Measurements from ENCODE around the gene LMAN1L. TPM values are rescaled to one million over a fixed set of nuclear protein-coding genes. Genes with fewer than 3 reads are reported as not detected.

The LMAN1L gene
- total and polyA plus RNA-seq, 2 of the 4 experiments (the other 2 are of a cell fraction) = not detected

GRCh38 chr15:74801311-74801997 lies 11.2 kb upstream of the LMAN1L start:
- H4K8ac ChIP-seq (ENCODE audit: low read depth in 2 of 2, low read length in 2 of 2) = no peak overlapping the region
- no peak for ATAC-seq (ENCODE audit: low read depth)
- no peak overlapping the region for H3K27ac ChIP-seq (ENCODE audit: insufficient read depth, low read length)
- CTCF ChIA-PET = interaction anchor here (1.0 kb wide), 1 partner anchor 30 kb away, joined by 3 read pairs; no protein-coding TSS in a partner anchor
- H3K79me1 ChIP-seq (ENCODE audit: low read depth in 1 of 2, low read length in 2 of 2) = peaks cover 3 to 44% of the 10 kb centered on the region in 2 experiments
- H3K27me3 ChIP-seq (ENCODE audit: control insufficient read depth, insufficient read depth, low read length) = no peaks in the 10 kb centered on the region
- no peak overlapping the region for H2BK20ac ChIP-seq (ENCODE audit: low read depth, low read length)
- H3K18ac ChIP-seq (ENCODE audit: low read depth, low read length) = no peak overlapping the region
- DNase-seq = no peak
- H3K14ac ChIP-seq (replicated peaks; ENCODE audit: low read depth, low read length) = no peak overlapping the region
- no peak overlapping the region for H3K56ac ChIP-seq (ENCODE audit: extremely low read depth, insufficient read depth, low read length)
- dilution Hi-C loops (cut with HindIII; ENCODE audit: low sequenced_read_pairs, unreplicated experiment) = no loop called here
- H2AK5ac ChIP-seq (ENCODE audit: low read depth, low read length) = no peak overlapping the region
- no peak overlapping the region for H2BK15ac ChIP-seq (ENCODE audit: low read depth, low read length)
- H3K9me3 ChIP-seq (ENCODE audit: control insufficient read depth, insufficient read depth, low read length) = no peaks in the 10 kb centered on the region
- H4K5ac ChIP-seq (ENCODE audit: low read depth, low read length) = no peak overlapping the region
- no peak overlapping the region for H3K23ac ChIP-seq (ENCODE audit: low read depth, low read length)
- no peak overlapping the region for H2BK5ac ChIP-seq (ENCODE audit: low read depth, low read length, poor library complexity, severe bottlenecking)
- H3K4me1 ChIP-seq (ENCODE audit: control insufficient read depth, insufficient read depth, low read length) = peaks cover 2% of the 10 kb centered on the region; the same call in 1 of the 2 replicates
- POLR2A ChIA-PET (ENCODE audit: unreplicated experiment) = no interaction called here
- H3K4ac ChIP-seq (ENCODE audit: low read depth, low read length) = no peak overlapping the region
- H4K91ac ChIP-seq (ENCODE audit: insufficient read depth, low read depth, low read length) = no peak overlapping the region
- H4K20me1 ChIP-seq (ENCODE audit: insufficient read depth, low read length) = peaks cover 39% of the 10 kb centered on the region
- 0 out of 2 replicates have a peak, but pooled peaks cover under 1% of the 10 kb centered on the region for H3K9me1 ChIP-seq (ENCODE audit: insufficient read depth, low read length)
- TF ChIP-seq MXI1 (IDR thresholded peaks at IDR 0.05; ENCODE audit: borderline replicate concordance, low read depth, low read length) (no peak), POLR2A (IDR thresholded peaks at IDR 0.05; ENCODE audit: low read depth, low read length) (no peak), NFE2L2 (IDR thresholded peaks at IDR 0.05; ENCODE audit: low read depth, low read length) (no peak), CHD1 (IDR thresholded peaks at IDR 0.05; ENCODE audit: low read depth, low read length) (no peak), SMC3 (IDR thresholded peaks at IDR 0.05; ENCODE audit: low read depth, low read length) (no peak), RAD21 (IDR thresholded peaks at IDR 0.05; ENCODE audit: low read length) (no peak), RCOR1 (IDR thresholded peaks at IDR 0.05; ENCODE audit: insufficient replicate concordance, low read length) (no peak), RFX5 (IDR thresholded peaks at IDR 0.05; ENCODE audit: low read depth, low read length) (no peak), BHLHE40 (IDR thresholded peaks at IDR 0.05; ENCODE audit: low read depth, low read length) (no peak), MAZ (IDR thresholded peaks at IDR 0.05; ENCODE audit: borderline replicate concordance, low read depth, low read length) (no peak), FOS (IDR thresholded peaks at IDR 0.05; ENCODE audit: low read depth, low read length) (no peak), CEBPB (IDR thresholded peaks at IDR 0.05; ENCODE audit: low read depth, low read length) (no peak), MAFK (IDR thresholded peaks at IDR 0.05; ENCODE audit: low read depth, low read length) (no peak)
- TF ChIP-seq, protein P1, sequence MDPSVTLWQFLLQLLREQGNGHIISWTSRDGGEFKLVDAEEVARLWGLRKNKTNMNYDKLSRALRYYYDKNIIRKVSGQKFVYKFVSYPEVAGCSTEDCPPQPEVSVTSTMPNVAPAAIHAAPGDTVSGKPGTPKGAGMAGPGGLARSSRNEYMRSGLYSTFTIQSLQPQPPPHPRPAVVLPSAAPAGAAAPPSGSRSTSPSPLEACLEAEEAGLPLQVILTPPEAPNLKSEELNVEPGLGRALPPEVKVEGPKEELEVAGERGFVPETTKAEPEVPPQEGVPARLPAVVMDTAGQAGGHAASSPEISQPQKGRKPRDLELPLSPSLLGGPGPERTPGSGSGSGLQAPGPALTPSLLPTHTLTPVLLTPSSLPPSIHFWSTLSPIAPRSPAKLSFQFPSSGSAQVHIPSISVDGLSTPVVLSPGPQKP (IDR thresholded peaks at IDR 0.05; ENCODE audit: borderline replicate concordance, low read depth, low read length) = no peak
- TF ChIP-seq, protein P2, sequence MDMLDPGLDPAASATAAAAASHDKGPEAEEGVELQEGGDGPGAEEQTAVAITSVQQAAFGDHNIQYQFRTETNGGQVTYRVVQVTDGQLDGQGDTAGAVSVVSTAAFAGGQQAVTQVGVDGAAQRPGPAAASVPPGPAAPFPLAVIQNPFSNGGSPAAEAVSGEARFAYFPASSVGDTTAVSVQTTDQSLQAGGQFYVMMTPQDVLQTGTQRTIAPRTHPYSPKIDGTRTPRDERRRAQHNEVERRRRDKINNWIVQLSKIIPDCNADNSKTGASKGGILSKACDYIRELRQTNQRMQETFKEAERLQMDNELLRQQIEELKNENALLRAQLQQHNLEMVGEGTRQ (IDR thresholded peaks at IDR 0.05; ENCODE audit: low read depth, low read length) = no peak
- no peak overlapping the region for H3K4me2 ChIP-seq (ENCODE audit: low read depth, low read length)
- H3K4me3 ChIP-seq (ENCODE audit: insufficient read depth, low read depth, low read length) = no peak overlapping the region
- 86% methylated on average over 11 of the region's 18 CpGs; no CpG with 5 or more reads in 1 of the 2 experiments for WGBS, 2 experiments (ENCODE audit: extremely low coverage in 2 of 2, insufficient read length in 1 of 2)
- H2BK120ac ChIP-seq (ENCODE audit: low read depth, low read length) = no peak overlapping the region
- H2AFZ ChIP-seq (replicated peaks; ENCODE audit: low read length, poor library complexity) = no peak overlapping the region
- no TSS peak for BruUV-seq (replicated peaks)
- H2AK9ac ChIP-seq (replicated peaks; ENCODE audit: low read depth, low read length, poor library complexity) = no peak overlapping the region
- H3K9ac ChIP-seq (ENCODE audit: low read depth, low read length) = no peak overlapping the region
- peaks cover 44% of the 10 kb centered on the region for H3K36me3 ChIP-seq (ENCODE audit: control insufficient read depth, insufficient read depth, low read length)
- in situ Hi-C loops (cut with MboI; ENCODE audit: low sequenced_read_pairs) = no loop called here
- intact Hi-C loops (cut with micrococcal nuclease) = no loop called here

Data from IMR-90 (cell line).